Measurements from ENCODE around the gene NOC2L. TPM values are rescaled to one million over a fixed set of nuclear protein-coding genes. Genes with fewer than 3 reads are reported as not detected.

Gene NOC2L
- total RNA-seq, 1 donor from 2014 or later = 90.3 TPM

- Mint-ChIP-seq H3K9me3 (ENCODE audit: unreplicated experiment) (peaks cover 12% of the 10 kb centered on the region), H3K36me3 (ENCODE audit: unreplicated experiment) (no peaks in the 10 kb centered on the region), H3K27ac (ENCODE audit: unreplicated experiment) (peak within 1 kb of the TSS; percentile 95), H3K4me1 (ENCODE audit: low read depth, unreplicated experiment) (peaks cover 12% of the 10 kb centered on the region), H3K27me3 (ENCODE audit: unreplicated experiment) (peaks cover 19% of the 10 kb centered on the region), H3K4me3 (ENCODE audit: unreplicated experiment) (peak within 1 kb of the TSS; percentile 91)
- peak; percentile 92 for DNase-seq
- no peak for TF ChIP-seq CTCF (IDR thresholded peaks at IDR 0.05; ENCODE audit: partially characterized antibody, unreplicated experiment)
These were observed 40.8 kb upstream of the NOC2L start, which contains the start of gene HES4 for GRCh38 chr1:999725-1000356. Gene HES4, minus strand, starts transcription at chr1:1000097. Its CDS starts 124 bp downstream, at chr1:999973.

- Mint-ChIP-seq H3K4me1 (ENCODE audit: low read depth, unreplicated experiment) (peaks cover 7% of the 10 kb centered on the region), H3K27ac (ENCODE audit: unreplicated experiment) (peak overlapping the region; percentile 55), H3K27me3 (ENCODE audit: unreplicated experiment) (peaks cover 15% of the 10 kb centered on the region), H3K9me3 (ENCODE audit: unreplicated experiment) (peaks cover 15% of the 10 kb centered on the region), H3K4me3 (ENCODE audit: unreplicated experiment) (peak overlapping the region; percentile 72), H3K36me3 (ENCODE audit: unreplicated experiment) (no peaks in the 10 kb centered on the region)
- DNase-seq = peak; percentile 57
- no peak for TF ChIP-seq CTCF (IDR thresholded peaks at IDR 0.05; ENCODE audit: partially characterized antibody, unreplicated experiment)
These were observed 40.1 kb upstream of the NOC2L start for GRCh38 chr1:998995-999724.

- H3K36me3 Mint-ChIP-seq (ENCODE audit: unreplicated experiment) = no peaks in the 10 kb centered on the region
- peaks cover 7% of the 10 kb centered on the region for H3K4me1 Mint-ChIP-seq (ENCODE audit: low read depth, unreplicated experiment)
- H3K27me3 Mint-ChIP-seq (ENCODE audit: unreplicated experiment) = peaks cover 15% of the 10 kb centered on the region
- peak overlapping the region; percentile 38 for H3K4me3 Mint-ChIP-seq (ENCODE audit: unreplicated experiment)
- H3K27ac Mint-ChIP-seq (ENCODE audit: unreplicated experiment) = peak overlapping the region; percentile 55
- no peak for TF ChIP-seq CTCF (IDR thresholded peaks at IDR 0.05; ENCODE audit: partially characterized antibody, unreplicated experiment)
- peaks cover 15% of the 10 kb centered on the region for H3K9me3 Mint-ChIP-seq (ENCODE audit: unreplicated experiment)
- DNase-seq = no peak
These were observed 39.6 kb upstream of the NOC2L start for GRCh38 chr1:998745-998994.

DNA sequence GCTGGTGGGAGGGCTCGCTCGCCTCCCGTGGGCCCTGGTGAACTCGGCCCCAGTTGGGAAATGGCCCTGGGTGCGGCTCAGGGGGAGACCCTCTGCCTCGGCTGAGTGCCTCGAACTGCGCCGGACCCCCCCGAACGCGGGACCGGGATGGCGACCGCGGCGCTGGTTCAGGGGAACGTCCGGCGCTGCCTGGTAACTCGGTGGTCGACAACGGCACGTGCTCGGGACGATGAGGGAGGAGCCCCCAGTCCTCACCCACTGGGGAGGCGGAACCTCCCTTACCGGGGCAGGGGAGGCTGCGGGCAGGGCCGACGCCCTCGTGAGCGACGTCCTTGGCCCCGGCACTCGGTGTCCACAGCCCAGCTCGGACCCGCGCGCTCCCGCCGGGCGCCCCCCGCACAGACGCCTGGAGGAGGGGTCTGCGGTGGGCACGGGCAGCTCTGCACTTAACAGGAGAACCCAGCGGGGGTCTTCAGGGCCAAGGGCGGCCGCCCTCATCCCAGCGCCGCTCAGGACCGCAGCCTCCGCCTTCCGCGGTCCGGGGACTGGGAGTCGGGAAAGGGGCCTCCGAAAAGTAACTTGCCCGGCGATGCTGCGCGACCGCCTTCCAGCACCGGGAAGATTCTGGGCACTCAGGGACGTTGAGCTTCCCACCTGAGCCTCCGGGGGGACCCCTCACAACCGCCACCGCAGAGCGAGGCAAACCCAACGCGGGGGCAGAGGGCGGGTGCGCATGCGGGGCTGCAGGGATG is 39.1 kb upstream of the NOC2L start:
- peak; percentile 85 for DNase-seq
- H3K4me3 Mint-ChIP-seq (ENCODE audit: unreplicated experiment) = peak overlapping the region; percentile 61
- TF ChIP-seq CTCF (IDR thresholded peaks at IDR 0.05; ENCODE audit: partially characterized antibody, unreplicated experiment) = no peak
- peaks cover 15% of the 10 kb centered on the region for H3K9me3 Mint-ChIP-seq (ENCODE audit: unreplicated experiment)
- peaks cover 12% of the 10 kb centered on the region for H3K27me3 Mint-ChIP-seq (ENCODE audit: unreplicated experiment)
- peak overlapping the region; percentile 52 for H3K27ac Mint-ChIP-seq (ENCODE audit: unreplicated experiment)
- H3K36me3 Mint-ChIP-seq (ENCODE audit: unreplicated experiment) = no peaks in the 10 kb centered on the region
- peaks cover 5% of the 10 kb centered on the region for H3K4me1 Mint-ChIP-seq (ENCODE audit: low read depth, unreplicated experiment)

- no peak for TF ChIP-seq CTCF (IDR thresholded peaks at IDR 0.05; ENCODE audit: partially characterized antibody, unreplicated experiment)
- Mint-ChIP-seq H3K27me3 (ENCODE audit: unreplicated experiment) (peaks cover 11% of the 10 kb centered on the region), H3K4me3 (ENCODE audit: unreplicated experiment) (no peak overlapping the region), H3K36me3 (ENCODE audit: unreplicated experiment) (peaks cover 3% of the 10 kb centered on the region), H3K9me3 (ENCODE audit: unreplicated experiment) (peaks cover 16% of the 10 kb centered on the region), H3K4me1 (ENCODE audit: low read depth, unreplicated experiment) (peaks cover 4% of the 10 kb centered on the region), H3K27ac (ENCODE audit: unreplicated experiment) (no peak overlapping the region)
- DNase-seq = no peak
These were observed 38.6 kb upstream of the NOC2L start for GRCh38 chr1:997713-997992.
